ENCODE measurements around the gene DDOST.

DNA sequence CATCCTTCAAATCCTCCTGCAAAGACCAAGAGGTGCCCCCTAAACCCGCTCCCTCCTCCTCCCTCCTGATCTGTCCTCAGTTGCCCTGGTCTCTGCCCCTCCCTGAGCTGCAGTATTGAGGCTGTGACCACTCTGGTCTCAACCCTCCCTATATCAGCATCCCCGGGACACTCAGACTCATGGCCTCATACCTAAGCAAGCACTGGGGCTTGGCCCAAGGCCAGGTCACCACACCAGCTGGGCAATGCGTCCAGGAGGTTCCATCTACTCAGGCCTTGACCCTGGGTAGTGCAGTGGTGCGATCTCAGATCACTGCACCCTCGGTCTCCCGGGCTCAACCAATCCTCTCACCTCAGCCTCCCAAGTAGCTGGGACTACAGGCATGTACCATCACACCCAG is 46.9 kb upstream of the DDOST start:
- TF ChIP-seq, protein P1, sequence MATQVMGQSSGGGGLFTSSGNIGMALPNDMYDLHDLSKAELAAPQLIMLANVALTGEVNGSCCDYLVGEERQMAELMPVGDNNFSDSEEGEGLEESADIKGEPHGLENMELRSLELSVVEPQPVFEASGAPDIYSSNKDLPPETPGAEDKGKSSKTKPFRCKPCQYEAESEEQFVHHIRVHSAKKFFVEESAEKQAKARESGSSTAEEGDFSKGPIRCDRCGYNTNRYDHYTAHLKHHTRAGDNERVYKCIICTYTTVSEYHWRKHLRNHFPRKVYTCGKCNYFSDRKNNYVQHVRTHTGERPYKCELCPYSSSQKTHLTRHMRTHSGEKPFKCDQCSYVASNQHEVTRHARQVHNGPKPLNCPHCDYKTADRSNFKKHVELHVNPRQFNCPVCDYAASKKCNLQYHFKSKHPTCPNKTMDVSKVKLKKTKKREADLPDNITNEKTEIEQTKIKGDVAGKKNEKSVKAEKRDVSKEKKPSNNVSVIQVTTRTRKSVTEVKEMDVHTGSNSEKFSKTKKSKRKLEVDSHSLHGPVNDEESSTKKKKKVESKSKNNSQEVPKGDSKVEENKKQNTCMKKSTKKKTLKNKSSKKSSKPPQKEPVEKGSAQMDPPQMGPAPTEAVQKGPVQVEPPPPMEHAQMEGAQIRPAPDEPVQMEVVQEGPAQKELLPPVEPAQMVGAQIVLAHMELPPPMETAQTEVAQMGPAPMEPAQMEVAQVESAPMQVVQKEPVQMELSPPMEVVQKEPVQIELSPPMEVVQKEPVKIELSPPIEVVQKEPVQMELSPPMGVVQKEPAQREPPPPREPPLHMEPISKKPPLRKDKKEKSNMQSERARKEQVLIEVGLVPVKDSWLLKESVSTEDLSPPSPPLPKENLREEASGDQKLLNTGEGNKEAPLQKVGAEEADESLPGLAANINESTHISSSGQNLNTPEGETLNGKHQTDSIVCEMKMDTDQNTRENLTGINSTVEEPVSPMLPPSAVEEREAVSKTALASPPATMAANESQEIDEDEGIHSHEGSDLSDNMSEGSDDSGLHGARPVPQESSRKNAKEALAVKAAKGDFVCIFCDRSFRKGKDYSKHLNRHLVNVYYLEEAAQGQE (IDR thresholded peaks at IDR 0.05; ENCODE audit: low read depth) = no peak
- TF ChIP-seq FOXM1 (IDR thresholded peaks at IDR 0.05; ENCODE audit: borderline replicate concordance, low read depth) (no peak), TAF1 (IDR thresholded peaks at IDR 0.05; ENCODE audit: low read depth) (no peak), EP300 (IDR thresholded peaks at IDR 0.05; ENCODE audit: borderline replicate concordance) (no peak), CEBPB (IDR thresholded peaks at IDR 0.05) (no peak)

Data from Ishikawa (cell line).